ENCODE data around the gene GCK.

Gene GCK

DNA sequence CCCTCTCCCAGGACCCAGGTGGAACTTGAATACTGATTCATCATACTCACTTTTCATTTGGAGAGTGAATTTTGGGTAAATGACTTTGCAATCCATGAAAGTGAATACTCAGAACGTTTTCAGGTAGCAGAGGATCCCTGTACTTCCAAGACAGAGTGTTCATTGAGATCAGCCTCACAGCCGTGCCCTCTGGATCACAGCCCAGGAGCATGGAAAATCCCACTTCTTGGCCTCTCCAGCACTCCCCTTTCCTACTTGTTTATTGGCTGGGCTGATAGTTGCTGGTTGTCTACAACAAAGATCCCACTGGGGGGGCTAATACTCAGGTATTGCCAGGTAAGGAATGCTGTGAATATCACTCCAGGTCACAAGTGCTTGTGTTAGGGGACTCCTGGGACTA lies 5.9 kb downstream of the GCK start:
- no peak overlapping the region for H3K4me3 ChIP-seq (ENCODE audit: insufficient read depth, low read length, poor library complexity, severe bottlenecking)
- no peaks in the 10 kb centered on the region for H3K36me3 ChIP-seq (ENCODE audit: low read length)
- H2AFZ ChIP-seq (ENCODE audit: low read depth, low read length, severe bottlenecking), result no peak overlapping the region
- peaks cover 18% of the 10 kb centered on the region; the same call in 1 of the 2 replicates for H3K9me3 ChIP-seq (ENCODE audit: insufficient read depth, low read length)
- TF ChIP-seq, protein P1, sequence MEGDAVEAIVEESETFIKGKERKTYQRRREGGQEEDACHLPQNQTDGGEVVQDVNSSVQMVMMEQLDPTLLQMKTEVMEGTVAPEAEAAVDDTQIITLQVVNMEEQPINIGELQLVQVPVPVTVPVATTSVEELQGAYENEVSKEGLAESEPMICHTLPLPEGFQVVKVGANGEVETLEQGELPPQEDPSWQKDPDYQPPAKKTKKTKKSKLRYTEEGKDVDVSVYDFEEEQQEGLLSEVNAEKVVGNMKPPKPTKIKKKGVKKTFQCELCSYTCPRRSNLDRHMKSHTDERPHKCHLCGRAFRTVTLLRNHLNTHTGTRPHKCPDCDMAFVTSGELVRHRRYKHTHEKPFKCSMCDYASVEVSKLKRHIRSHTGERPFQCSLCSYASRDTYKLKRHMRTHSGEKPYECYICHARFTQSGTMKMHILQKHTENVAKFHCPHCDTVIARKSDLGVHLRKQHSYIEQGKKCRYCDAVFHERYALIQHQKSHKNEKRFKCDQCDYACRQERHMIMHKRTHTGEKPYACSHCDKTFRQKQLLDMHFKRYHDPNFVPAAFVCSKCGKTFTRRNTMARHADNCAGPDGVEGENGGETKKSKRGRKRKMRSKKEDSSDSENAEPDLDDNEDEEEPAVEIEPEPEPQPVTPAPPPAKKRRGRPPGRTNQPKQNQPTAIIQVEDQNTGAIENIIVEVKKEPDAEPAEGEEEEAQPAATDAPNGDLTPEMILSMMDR (IDR thresholded peaks at IDR 0.05; ENCODE audit: insufficient read depth, low read length, poor library complexity, severe bottlenecking), result no peak
- TF ChIP-seq EZH2phosphoT487 (conservative IDR thresholded peaks at IDR 0.05; ENCODE audit: low read length), result no peak
- H3K4me2 ChIP-seq (ENCODE audit: low read depth, low read length, poor library complexity, severe bottlenecking), result no peak overlapping the region
- no peaks in the 10 kb centered on the region for H4K20me1 ChIP-seq (ENCODE audit: low read depth, low read length)
- 0 out of 2 replicates have a peak, but pooled peaks cover 5% of the 10 kb centered on the region for H3K27me3 ChIP-seq (ENCODE audit: low read length)
- H3K27ac ChIP-seq (ENCODE audit: low read depth, low read length), result no peak overlapping the region
- no peaks in the 10 kb centered on the region for H3F3A ChIP-seq (ENCODE audit: insufficient read depth)
- no peaks in the 10 kb centered on the region for H3K9me2 ChIP-seq (replicated peaks; ENCODE audit: insufficient read depth, low read length)
- H3K79me2 ChIP-seq (ENCODE audit: insufficient read depth, low read length), result no peaks in the 10 kb centered on the region
- no peak overlapping the region for H3K9ac ChIP-seq (ENCODE audit: low read length)

DNA sequence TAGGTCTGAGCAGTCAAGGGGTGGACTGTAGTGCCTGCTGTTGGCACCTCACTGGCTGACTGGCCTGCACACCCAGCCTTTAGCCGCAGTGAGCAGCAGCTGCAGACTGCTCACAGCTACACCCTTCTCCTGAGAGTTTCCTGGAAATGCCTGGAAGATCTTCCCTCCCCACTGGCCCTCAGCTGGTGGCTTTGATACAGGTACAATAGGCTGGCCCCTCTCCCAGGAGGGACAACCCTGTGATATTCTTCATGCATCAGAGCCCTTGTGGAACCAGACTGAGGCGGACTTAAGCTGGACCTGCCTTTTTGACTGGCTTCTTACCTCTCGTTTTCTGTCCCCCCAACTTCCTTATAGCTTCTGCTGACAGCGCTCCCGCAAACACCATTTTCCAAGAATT lies 6.4 kb downstream of the GCK start:
- H3K9me3 ChIP-seq (ENCODE audit: insufficient read depth, low read length), result peaks cover 18% of the 10 kb centered on the region; the same call in 1 of the 2 replicates
- no peaks in the 10 kb centered on the region for H4K20me1 ChIP-seq (ENCODE audit: low read depth, low read length)
- H3K4me3 ChIP-seq (ENCODE audit: insufficient read depth, low read length, poor library complexity, severe bottlenecking), result no peak overlapping the region
- H3K9ac ChIP-seq (ENCODE audit: low read length), result no peak overlapping the region
- H3K9me2 ChIP-seq (replicated peaks; ENCODE audit: insufficient read depth, low read length), result no peaks in the 10 kb centered on the region
- TF ChIP-seq, protein P1 (IDR thresholded peaks at IDR 0.05; ENCODE audit: insufficient read depth, low read length, poor library complexity, severe bottlenecking), result no peak
- TF ChIP-seq EZH2phosphoT487 (conservative IDR thresholded peaks at IDR 0.05; ENCODE audit: low read length), result no peak
- no peak overlapping the region for H2AFZ ChIP-seq (ENCODE audit: low read depth, low read length, severe bottlenecking)
- 0 out of 2 replicates have a peak, but pooled peaks cover 5% of the 10 kb centered on the region for H3K27me3 ChIP-seq (ENCODE audit: low read length)
- H3K79me2 ChIP-seq (ENCODE audit: insufficient read depth, low read length), result no peaks in the 10 kb centered on the region
- H3K36me3 ChIP-seq (ENCODE audit: low read length), result no peaks in the 10 kb centered on the region
- no peaks in the 10 kb centered on the region for H3F3A ChIP-seq (ENCODE audit: insufficient read depth)
- H3K27ac ChIP-seq (ENCODE audit: low read depth, low read length), result no peak overlapping the region
- H3K4me2 ChIP-seq (ENCODE audit: low read depth, low read length, poor library complexity, severe bottlenecking), result no peak overlapping the region

GRCh38 chr7:44180631-44181030 lies 8.6 kb downstream of the GCK start:
- Histone ChIP-seq H3F3A (ENCODE audit: insufficient read depth) (no peaks in the 10 kb centered on the region), H3K27ac (ENCODE audit: low read depth, low read length) (no peak overlapping the region), H3K4me2 (ENCODE audit: low read depth, low read length, poor library complexity, severe bottlenecking) (no peak overlapping the region), H3K79me2 (ENCODE audit: insufficient read depth, low read length) (no peaks in the 10 kb centered on the region), H3K9me3 (ENCODE audit: insufficient read depth, low read length) (peaks cover 18% of the 10 kb centered on the region; the same call in 1 of the 2 replicates), H4K20me1 (ENCODE audit: low read depth, low read length) (no peaks in the 10 kb centered on the region), H3K9me2 (replicated peaks; ENCODE audit: insufficient read depth, low read length) (no peaks in the 10 kb centered on the region), H3K36me3 (ENCODE audit: low read length) (no peaks in the 10 kb centered on the region), H3K9ac (ENCODE audit: low read length) (no peak overlapping the region), H2AFZ (ENCODE audit: low read depth, low read length, severe bottlenecking) (no peak overlapping the region), H3K4me3 (ENCODE audit: insufficient read depth, low read length, poor library complexity, severe bottlenecking) (no peak overlapping the region), H3K27me3 (ENCODE audit: low read length) (0 out of 2 replicates have a peak, but pooled peaks cover 5% of the 10 kb centered on the region)
- TF ChIP-seq EZH2phosphoT487 (conservative IDR thresholded peaks at IDR 0.05; ENCODE audit: low read length), result no peak
- TF ChIP-seq, protein P1 (IDR thresholded peaks at IDR 0.05; ENCODE audit: insufficient read depth, low read length, poor library complexity, severe bottlenecking), result no peak
